GM21825 (cell line): Measurements from ENCODE around the gene SEC14L3.

Source experiments
- ATAC-seq: cut with Tn5 transposase; IDR thresholded peaks from one replicate; pipeline ENCODE4 v1.9.1; 2021; ENCODE audit warnings: mild to moderate bottlenecking, moderate library complexity; ENCODE audit not compliant: unreplicated experiment

Gene SEC14L3

GRCh38 chr22:30471616-30472318, at the start of gene SEC14L3:
Gene SEC14L3, minus strand, starts transcription at chr22:30472017. Its CDS starts 59 bp downstream, at chr22:30471958.
- ATAC-seq: no peak

GRCh38 chr22:30519842-30520425, 48.1 kb upstream of the SEC14L3 start:
- ATAC-seq: no peak

- no peak for ATAC-seq
Measured at GRCh38 chr22:30516731-30517130, 44.9 kb upstream of the SEC14L3 start.

GRCh38 chr22:30516273-30516672, 44.5 kb upstream of the SEC14L3 start:
- no peak for ATAC-seq

GRCh38 chr22:30514252-30514651, 42.4 kb upstream of the SEC14L3 start:
- no peak for ATAC-seq

- no peak for ATAC-seq
Measured at GRCh38 chr22:30513462-30513861, 41.6 kb upstream of the SEC14L3 start.

GRCh38 chr22:30511911-30512310, 40.1 kb upstream of the SEC14L3 start:
- no peak for ATAC-seq

GRCh38 chr22:30511109-30511508, 39.3 kb upstream of the SEC14L3 start:
- ATAC-seq: no peak

- no peak for ATAC-seq
Measured at GRCh38 chr22:30508216-30508615, 36.4 kb upstream of the SEC14L3 start.

- ATAC-seq: no peak
Measured at GRCh38 chr22:30507670-30508069, 35.9 kb upstream of the SEC14L3 start.

GRCh38 chr22:30506507-30506968, 34.7 kb upstream of the SEC14L3 start:
- no peak for ATAC-seq

- no peak for ATAC-seq
Measured at GRCh38 chr22:30503551-30503950, 31.7 kb upstream of the SEC14L3 start.

GRCh38 chr22:30502911-30503310, 31.1 kb upstream of the SEC14L3 start:
- ATAC-seq: no peak

GRCh38 chr22:30502153-30502552, 30.3 kb upstream of the SEC14L3 start:
- no peak for ATAC-seq

- ATAC-seq: no peak
Measured at GRCh38 chr22:30500628-30501027, 28.8 kb upstream of the SEC14L3 start.

- ATAC-seq: no peak
Measured at GRCh38 chr22:30497466-30498150, 25.8 kb upstream of the SEC14L3 start.

GRCh38 chr22:30495041-30495784, 23.4 kb upstream of the SEC14L3 start:
- no peak for ATAC-seq

- ATAC-seq: no peak
Measured at GRCh38 chr22:30492144-30492543, 20.3 kb upstream of the SEC14L3 start.

GRCh38 chr22:30491381-30491780, 19.6 kb upstream of the SEC14L3 start:
- ATAC-seq: no peak

- no peak for ATAC-seq
Measured at GRCh38 chr22:30490399-30490798, 18.6 kb upstream of the SEC14L3 start.

GRCh38 chr22:30488121-30488520, 16.3 kb upstream of the SEC14L3 start:
- ATAC-seq: no peak
